Measurements from ENCODE around the gene RAD51AP2.
"Not testable (repeated sequence)": the region's sequence is repeated elsewhere in the genome, so short reads cannot be mapped to it uniquely, and the experiment has no call there.

The RAD51AP2 gene

GRCh38 chr2:17536416-17536815, 18.2 kb upstream of the RAD51AP2 start:
- no peak for DNase-seq

DNA sequence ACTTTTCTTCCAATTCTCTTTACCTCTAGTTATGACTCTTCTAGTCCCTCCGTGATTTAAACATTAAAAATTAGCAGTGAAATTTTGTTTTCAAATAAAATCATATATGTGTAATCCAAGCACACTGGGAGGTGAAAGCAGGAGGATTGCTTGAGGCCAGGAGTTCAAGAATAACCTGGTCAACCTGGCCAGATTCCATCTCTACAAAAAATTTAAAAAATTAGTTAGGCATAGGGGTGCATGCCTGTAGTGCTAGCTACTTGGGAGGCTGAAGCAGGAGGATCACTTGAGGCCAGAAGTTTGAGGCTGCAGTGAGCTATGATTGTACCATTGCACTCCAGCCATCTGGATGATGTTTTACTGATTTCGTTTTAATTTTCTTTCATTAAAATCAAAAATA, 15.3 kb upstream of the RAD51AP2 start:
- no peak for DNase-seq

GRCh38 chr2:17529771-17530170, 11.5 kb upstream of the RAD51AP2 start:
- DNase-seq: no peak

DNA sequence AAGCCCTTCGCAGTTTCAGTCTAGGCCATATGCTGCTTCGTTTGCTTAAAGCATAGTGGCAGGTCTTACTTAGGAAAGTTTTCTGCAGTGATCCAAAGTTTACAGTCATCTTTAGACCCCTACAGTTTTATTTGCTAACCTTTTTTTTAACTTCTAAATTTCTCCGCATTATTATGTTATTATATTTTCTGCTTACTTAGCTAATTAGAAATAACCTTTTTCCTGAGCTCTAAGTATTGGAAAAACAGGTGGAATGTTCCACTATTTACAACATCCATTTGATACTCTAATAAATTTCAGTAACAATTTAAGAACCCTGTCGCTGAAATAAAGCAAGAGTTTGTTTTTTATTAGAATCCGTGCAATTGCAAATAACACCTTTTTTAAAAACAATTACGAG, 4.1 kb upstream of the RAD51AP2 start:
- no peak for DNase-seq

DNA sequence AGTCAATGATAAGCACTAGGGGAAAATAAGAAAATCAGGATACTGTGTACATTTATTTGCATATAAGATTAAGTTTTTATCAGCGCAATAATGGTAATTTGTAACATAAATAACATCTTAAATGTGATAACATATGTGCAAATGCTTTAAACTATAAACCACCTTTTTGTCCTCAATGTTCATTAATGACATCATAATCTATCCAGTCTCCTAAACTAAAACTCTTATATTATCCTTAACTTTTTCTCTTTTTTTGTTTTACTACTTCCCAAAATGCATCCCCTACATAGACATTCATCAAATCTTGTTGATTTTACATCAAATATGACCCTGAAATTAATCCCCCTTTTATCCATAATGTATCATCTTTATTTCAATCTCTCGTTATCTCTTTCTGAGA, 3.4 kb upstream of the RAD51AP2 start:
- no peak for DNase-seq

DNA sequence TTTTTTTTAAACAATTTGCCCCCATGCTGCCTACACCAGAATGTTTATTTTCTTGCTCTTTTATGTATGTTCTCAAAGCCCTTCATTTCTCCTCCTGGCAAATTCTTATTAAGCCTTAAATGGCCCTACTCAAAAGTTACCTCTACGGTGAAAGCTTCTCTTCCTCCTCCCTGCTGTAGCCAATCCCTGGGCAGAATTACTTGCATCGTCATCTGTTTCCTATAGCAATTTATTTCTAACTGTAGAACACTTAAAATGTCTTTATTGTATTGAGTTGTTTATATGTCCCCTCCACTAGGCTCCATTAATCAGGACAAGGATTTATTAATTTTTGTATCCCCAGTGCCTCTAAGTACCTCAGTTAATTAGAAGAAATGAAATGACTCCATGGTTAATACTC, 2.5 kb upstream of the RAD51AP2 start:
- DNase-seq: no peak

GRCh38 chr2:17519486-17519885, 1.2 kb upstream of the RAD51AP2 start:
- no peak for DNase-seq

DNA sequence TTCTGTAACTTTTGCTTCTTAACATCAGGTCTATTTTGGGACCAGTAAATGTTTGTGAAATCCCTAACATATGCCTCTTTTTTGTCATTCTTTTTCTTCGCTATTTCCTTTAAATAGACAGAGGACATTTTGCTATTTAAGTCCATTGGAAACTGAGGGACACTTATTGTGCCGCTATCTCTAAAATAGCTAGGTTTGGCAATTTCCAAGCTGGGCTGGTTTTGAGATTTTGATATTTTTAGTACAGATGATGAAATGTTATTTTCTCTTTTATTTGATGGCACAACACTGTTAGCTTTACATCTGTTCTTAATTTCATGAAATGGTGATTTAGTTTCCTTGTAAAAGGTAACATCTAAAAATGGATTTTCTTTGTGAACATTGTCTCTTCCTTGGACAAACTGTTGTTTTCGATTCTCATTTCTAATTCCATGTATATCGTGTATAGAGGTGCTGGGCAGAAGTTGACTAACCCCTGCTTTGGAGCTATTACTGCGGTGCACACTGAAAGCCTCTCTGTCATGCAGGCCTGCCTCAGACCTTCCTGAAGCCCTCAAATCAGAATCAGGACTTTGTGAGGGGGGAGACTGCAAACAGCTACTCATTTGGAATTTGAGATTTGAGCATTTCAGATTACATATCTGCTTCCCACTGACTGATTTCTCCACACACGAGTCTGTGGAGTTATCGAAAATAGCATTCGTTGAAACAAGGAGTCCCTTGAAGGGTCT, 594 bp downstream of the RAD51AP2 start:
- no peak for DNase-seq

DNA sequence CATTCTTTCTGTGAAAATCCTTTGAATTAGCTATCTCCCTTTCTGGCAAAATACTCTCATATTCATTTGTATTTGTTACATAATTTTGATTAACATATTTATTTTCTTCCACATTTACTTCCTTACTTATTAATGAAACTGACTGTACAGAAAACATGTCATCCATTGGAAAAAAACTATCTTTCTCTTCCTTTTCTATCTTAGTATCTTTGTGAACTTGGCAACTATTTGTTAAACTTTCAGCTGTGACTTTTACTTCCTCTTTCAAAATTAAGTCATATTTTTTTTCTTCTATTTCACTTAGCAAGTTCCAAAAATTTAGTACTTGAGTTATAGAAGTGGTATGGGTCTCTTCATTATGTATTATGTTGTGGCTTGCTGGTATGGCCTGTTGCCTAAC, 2.6 kb downstream of the RAD51AP2 start:
- DNase-seq: no peak

- DNase-seq: no peak
Observed at GRCh38 chr2:17506736-17507616, 11.3 kb downstream of the RAD51AP2 start.

DNA sequence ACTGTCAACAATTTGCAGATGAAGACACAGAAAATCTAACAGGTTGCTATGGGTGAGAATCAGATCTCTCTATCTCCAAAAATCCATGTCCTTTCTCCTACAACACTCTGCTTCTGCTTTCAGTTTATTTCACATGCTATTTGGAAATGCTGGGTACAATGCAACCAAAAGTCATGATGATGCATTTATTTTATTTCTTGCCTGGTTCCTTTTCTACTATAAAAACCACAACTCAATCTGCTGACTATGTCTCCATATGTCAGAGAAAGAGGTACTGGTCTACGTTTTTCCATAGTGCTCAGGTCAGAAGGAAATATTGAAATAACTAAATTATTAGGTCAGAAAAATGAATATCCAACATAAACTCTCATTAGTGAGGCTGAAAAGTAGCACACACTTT, 20.5 kb downstream of the RAD51AP2 start:
- DNase-seq: no peak

DNA sequence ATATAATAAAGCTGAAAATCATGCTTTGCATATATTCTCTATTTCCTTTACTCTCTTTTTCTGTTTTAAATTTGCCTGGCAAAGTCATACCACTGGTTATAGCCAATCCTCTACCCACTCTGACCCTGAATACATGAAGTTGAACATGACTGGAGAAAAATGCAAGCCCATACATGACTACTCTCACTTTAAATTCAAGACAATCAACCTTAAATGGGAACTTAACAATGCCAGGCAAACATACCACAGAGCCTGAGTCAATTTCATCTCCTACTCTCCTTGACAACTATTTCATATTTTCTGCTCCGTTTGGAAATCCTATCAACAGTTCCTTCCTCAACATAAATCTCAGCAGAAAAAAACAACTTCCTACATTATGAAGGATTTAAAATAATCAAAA, 22.6 kb downstream of the RAD51AP2 start:
- DNase-seq: no peak

GRCh38 chr2:17490165-17490564, 28.1 kb downstream of the RAD51AP2 start:
- not testable (repeated sequence) for DNase-seq

- not testable (repeated sequence) for DNase-seq
Observed at GRCh38 chr2:17488610-17489009, 29.6 kb downstream of the RAD51AP2 start.

GRCh38 chr2:17483496-17483895, 34.7 kb downstream of the RAD51AP2 start:
- DNase-seq: no peak

DNA sequence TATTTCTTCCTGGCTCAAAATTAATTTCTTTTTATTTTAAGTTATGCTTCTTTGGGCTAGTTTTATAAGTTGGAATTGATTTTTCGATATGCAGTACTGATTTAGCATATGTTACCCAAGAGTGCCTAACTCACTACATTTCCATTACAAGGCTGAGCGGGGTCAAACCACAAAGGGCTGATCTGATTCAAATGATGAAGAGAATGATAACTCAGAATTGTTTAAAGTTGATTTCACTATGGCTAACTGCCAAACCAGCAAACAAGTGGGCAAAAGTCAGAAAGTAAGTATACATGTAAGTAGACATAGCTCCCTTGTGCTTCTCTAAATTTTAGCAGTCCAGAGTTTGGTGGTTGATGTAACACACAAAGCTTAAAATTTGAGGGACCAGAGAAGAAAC, 35.6 kb downstream of the RAD51AP2 start:
- DNase-seq: no peak

- DNase-seq: no peak
Observed at GRCh38 chr2:17479875-17480274, 38.4 kb downstream of the RAD51AP2 start.

GRCh38 chr2:17476830-17477229, 41.4 kb downstream of the RAD51AP2 start:
- no peak for DNase-seq

- DNase-seq: no peak
Observed at GRCh38 chr2:17476064-17476463, 42.2 kb downstream of the RAD51AP2 start.

- no peak for DNase-seq
Observed at GRCh38 chr2:17475286-17475685, 43.0 kb downstream of the RAD51AP2 start.

DNA sequence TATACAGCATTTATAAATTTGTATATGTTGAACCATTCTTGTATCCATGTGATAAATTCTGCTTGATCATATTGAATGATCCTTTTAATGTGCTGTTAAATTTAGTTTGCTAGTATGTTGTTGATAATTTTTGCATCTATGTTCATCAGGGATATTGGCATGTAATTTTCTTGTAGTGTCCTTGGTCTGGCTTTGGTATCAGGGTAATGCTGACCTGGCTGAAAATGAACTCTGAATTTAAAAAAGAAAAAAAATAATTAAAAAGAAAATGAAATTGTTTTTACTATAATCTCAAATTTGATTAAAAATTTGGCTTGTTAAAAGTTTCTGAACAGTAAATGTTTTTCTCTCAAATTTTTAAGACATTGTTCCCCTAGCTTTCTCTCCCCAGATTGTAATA, 46.3 kb downstream of the RAD51AP2 start:
- DNase-seq: no peak

DNA sequence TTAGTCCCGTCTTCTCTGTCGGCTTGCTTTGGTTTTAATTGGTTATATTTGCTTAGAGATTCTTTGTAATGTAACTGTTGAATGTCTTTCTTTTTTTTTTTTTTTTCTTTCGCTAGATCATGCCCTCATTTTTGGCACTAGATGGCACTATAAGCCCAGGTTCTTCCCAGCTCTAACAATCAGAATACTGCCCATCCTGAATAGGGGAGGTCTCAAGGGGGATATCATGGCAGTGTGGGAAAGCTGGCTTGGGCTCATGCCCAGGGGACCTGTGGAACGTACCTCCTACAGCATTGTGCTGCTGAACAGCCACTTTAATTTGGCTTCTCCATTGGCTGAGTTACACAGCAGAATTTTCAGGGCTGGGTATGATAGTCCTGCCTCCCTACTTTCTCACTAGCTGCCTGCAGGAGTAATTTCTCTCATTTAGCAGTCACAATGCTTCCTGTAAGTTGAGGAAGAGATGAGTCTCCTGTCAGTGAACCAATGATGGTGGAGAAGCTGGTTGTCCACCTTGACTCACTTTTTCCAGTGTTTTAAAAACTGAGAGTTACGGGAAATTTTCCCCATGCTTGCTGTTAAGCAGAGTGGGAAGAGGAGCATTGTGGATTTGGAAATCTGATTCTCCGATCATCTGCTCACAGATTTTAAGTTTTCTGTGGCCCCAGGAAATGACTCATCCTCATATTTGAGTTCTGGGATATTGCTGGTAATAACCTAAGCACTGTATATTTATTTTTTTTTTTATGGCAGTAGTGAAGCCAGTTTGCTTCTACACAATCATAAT, 47.2 kb downstream of the RAD51AP2 start:
- no peak for DNase-seq

DNA sequence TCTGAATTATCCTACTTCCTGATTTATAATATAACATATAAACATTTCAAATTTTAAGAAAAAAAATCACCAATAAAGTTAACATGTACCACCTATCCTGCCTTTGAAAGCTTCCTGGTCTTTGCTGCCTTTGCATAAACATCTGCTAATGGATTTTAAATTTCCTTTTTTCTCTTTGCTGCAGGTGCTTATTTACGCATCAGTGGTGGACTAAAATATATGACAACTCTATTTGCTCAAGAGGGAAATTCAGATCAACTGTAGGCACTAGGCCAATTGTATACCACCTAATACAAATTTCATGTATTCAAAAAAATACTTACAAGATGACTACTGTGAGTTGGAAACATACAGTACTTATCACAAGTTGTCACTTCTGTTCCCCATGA, 57.2 kb downstream of the RAD51AP2 start:
- no peak for DNase-seq

Data from activated naive CD4-positive, alpha-beta T cell (primary cell).